Testis (tissue), 2 donors: ENCODE measurements around the gene CZIB.
"Not testable (repeated sequence)": the region's sequence is repeated elsewhere in the genome, so short reads cannot be mapped to it uniquely, and the experiment has no call there.

Experiments
- CTCF ChIP-seq, 3 experiments: fragments of 450-650 bp in 2 of 3; fragments of 200-600 bp in 1 of 3; sonication (generic) in 1 of 3; IDR thresholded peaks; one replicate each; pipeline ENCODE4 v1.5.1; 2016 to 2019; ENCODE audit warnings: antibody characterized with exemption in 3 of 3, mild to moderate bottlenecking in 2 of 3, moderate library complexity in 1 of 3
- POLR2A ChIP-seq: fragments of 450-650 bp; IDR thresholded peaks from one replicate; pipeline ENCODE4 v1.6.1; 2017; ENCODE audit warnings: antibody characterized with exemption, mild to moderate bottlenecking, moderate library complexity

GRCh38 chr1:53206083-53206685 lies 14.2 kb downstream of the CZIB start:
- not testable (repeated sequence) for TF ChIP-seq CTCF (IDR thresholded peaks at IDR 0.05); POLR2A
